GM20431 (cell line): ENCODE results near the gene IDH3A.

Experiments used
- in situ Hi-C: fragments of 300-500 bp; cut with MseI, MboI; formaldehyde crosslinking; loops from one replicate; pipeline ENCODE4 v1.15.0; 2020; ENCODE audit warnings: low sequenced_read_pairs; ENCODE audit not compliant: unreplicated experiment

IDH3A gene

DNA sequence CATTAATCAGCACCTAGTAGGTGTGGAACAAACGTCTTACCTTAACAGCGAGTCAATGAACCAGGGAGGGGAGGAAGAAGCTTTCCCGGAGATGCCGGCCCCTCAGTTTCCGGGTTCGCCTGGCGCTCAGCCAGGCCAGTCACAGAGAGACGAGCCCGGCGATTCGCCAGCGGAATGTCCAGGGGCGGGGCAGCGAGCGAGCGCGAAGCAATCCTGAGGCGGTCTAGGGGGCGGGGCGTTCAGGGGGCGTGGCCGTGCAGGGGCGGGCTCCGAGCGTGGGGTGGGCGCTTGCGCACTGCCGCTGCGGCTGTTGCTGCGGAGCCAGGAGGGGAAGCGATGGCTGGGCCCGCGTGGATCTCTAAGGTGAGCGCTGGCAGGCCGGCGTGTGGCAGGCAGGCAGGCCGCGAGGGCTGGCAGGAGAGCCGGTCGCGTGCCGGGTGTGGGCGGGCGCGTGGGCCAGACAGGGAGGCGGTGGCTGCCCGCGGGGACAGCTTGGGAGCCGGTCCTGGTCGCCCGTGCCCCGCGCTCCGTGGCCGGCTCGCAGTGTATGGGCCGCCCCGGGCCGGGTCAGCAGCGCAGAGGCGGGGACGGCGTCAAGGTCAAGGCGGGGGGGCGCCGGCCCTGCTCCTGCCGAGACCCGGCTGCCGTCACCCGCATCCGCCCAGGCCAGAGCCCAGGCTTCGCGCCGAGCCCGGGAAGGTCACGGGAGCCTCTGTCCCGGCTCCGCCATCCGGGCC is at the start of gene IDH3A:
TSS of gene IDH3A (plus strand) at position 295 of the 737 bp plus-strand sequence. CDS start at position 337, 42 bp downstream.
- in situ Hi-C loops = no loop called here

GRCh38 chr15:78100886-78101285 is 48.3 kb upstream of the IDH3A start:
- in situ Hi-C loops = no loop called here

- in situ Hi-C loops = no loop called here
These were observed 47.6 kb upstream of the IDH3A start for GRCh38 chr15:78101423-78102105.

GRCh38 chr15:78102211-78102610 is 47.0 kb upstream of the IDH3A start:
- in situ Hi-C loops = no loop called here

GRCh38 chr15:78102741-78103140 is 46.4 kb upstream of the IDH3A start:
- in situ Hi-C loops = no loop called here

GRCh38 chr15:78103406-78104118 is 45.6 kb upstream of the IDH3A start:
- in situ Hi-C loops = no loop called here

DNA sequence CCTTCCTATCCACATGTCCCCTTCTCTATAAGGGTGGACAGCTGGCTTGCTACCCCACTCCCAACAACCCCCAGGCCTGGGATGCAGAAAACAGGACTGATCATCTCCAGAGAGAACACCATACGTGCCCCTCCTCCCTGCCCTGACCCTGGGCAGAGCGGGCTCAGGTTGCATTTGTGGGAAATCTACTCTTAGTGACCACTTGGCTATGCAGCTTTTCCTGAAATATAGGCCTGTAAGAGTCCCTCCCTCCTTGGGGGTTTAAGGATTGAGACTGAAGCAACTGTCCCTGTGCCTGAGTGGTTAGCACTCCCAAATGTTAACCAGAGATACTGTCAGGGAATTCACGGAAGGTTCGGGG is 45.1 kb upstream of the IDH3A start:
- in situ Hi-C loops = no loop called here

DNA sequence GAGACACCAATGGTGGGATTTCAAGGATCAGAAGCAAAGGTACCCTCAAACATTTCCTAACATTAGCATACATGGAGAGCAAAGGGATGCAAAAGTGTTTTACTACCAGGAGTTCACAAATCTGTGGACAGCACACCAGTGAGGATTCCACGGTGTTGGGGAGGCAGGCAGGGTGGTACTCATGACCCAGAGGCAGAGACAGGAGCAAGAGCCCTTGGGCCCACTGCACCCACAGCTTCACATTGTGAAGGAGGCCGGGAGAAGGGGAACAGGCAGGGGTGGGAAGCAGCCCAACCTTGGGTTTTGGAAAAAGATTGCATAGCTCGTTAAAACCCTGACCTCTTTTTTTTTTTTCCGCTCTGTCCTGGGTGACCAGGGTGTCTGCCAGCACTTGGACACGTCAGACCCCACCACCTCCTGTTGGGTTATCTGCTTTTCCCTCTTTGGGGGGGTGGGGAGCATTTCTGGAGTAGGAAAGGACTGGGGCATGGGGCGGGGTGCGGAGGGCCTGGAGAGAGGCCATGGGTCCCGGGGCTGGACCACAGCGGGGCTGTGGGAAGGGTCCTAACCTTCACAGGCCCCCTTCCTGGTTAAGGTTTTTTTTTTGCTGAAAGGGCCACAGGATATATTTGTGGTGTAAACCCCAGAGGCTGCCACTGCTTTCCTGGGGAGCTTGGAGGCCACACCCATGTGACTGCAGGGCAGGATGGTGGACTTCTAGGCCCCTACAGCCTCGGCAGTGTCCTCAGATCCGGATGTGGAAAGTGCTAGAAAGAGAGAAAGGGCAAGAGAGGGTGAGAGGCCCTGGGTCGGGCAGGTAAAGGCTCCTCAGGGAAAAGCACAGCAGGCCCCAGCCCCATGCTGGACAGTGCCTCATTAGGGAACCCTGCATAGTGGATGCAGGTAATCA is 44.3 kb upstream of the IDH3A start:
- in situ Hi-C loops = loop anchor here (5.0 kb wide), 1 partner anchor 138 kb away; no protein-coding TSS in a partner anchor

GRCh38 chr15:78105476-78106241 is 43.5 kb upstream of the IDH3A start:
- in situ Hi-C loops = loop anchor here (5.0 kb wide), 1 partner anchor 138 kb away; no protein-coding TSS in a partner anchor

GRCh38 chr15:78107471-78107870 is 41.7 kb upstream of the IDH3A start:
- in situ Hi-C loops = loop anchor here (5.0 kb wide), 1 partner anchor 140 kb away; no protein-coding TSS in a partner anchor

DNA sequence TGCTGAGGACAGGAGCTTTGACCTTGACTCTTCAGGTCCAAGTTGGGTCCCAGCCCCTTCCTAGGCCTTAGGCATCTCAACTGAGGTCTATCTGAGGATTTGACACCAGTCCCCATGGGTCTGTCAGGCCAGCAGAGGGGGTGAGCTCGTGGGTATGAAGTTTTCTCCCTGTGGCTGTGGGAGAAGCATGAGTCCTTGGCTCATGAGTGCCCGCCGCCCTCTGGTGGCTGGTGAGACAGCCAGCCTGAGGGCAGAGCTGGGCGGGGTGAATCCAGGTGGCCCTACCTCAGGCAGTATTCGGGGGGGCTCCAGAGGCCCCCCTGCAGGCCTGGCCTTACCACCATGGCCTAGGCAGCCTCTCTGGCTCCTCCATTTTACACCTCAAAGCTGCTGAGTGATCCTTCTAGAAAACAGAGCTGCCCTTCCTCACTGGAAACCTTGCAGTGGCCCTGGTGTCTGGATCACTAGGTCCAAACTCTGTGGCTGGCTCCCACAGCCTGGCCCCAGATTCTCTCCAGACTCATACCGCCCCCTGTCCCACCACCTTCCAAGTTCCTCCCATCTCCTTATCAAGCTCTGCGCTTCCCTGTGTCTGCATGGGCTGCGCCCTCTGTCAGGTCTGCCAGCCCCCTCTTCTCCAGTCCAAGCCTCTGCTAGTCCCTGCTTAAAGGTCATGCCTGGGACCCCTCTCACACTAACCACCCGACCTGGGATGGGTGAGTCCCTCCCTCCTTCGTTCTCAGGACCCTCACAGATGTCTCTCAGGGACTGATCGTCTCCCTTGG is 40.7 kb upstream of the IDH3A start:
- in situ Hi-C loops = loop anchor here (5.0 kb wide), 1 partner anchor 141 kb away; no protein-coding TSS in a partner anchor

GRCh38 chr15:78109156-78109555 is 40.0 kb upstream of the IDH3A start:
- in situ Hi-C loops = loop anchor here (5.0 kb wide), 1 partner anchor 142 kb away; no protein-coding TSS in a partner anchor

GRCh38 chr15:78110096-78110495 is 39.1 kb upstream of the IDH3A start:
- in situ Hi-C loops = loop anchor here (5.0 kb wide), 1 partner anchor 137 kb away; no protein-coding TSS in a partner anchor

- in situ Hi-C loops = loop anchor here (5.0 kb wide), 1 partner anchor 136 kb away; no protein-coding TSS in a partner anchor
These were observed 38.2 kb upstream of the IDH3A start for GRCh38 chr15:78110916-78111475.

- in situ Hi-C loops = loop anchor here (5.0 kb wide), 1 partner anchor 136 kb away; no protein-coding TSS in a partner anchor
These were observed 37.4 kb upstream of the IDH3A start for GRCh38 chr15:78111788-78112187.

DNA sequence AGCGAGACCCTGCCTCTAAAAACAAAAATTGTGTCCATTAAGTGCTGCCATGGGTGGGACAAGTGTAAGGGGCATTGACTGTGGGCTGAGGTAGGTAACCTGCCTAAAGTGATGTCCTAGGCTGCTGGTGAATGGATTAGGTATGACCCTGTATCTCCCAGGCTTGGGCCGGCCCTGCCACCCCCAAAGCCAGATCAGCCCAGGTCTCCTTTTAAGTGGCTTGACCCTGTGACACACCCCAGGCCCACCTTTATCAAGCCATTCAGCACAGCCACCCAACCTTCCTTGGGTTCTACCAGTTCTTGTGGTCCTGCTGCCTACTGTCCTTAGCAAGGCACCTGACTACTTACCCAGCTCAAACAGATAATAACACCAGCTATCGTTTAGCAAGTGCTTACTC is 36.6 kb upstream of the IDH3A start:
- in situ Hi-C loops = loop anchor here (5.0 kb wide), 1 partner anchor 135 kb away; no protein-coding TSS in a partner anchor

- in situ Hi-C loops = no loop called here
These were observed 28.6 kb upstream of the IDH3A start for GRCh38 chr15:78120523-78120922.

GRCh38 chr15:78125267-78125666 is 23.9 kb upstream of the IDH3A start:
- in situ Hi-C loops = no loop called here
